ENCODE measurements around the gene MYO1D. TPM values are rescaled to one million over a fixed set of nuclear protein-coding genes. Genes with fewer than 3 reads are reported as not detected.
A peak's percentile ranks its signal among the peaks of the same experiment; 100 is the strongest.

MYO1D gene
- total RNA-seq, 2 experiments from 2014 or later, result 8.4 to 12.2 TPM

GRCh38 chr17:32773856-32774694 is 102.8 kb downstream of the MYO1D start:
- DNase-seq (no peak), ATAC-seq (no peak)
- H3K36me3 Mint-ChIP-seq, result no peaks in the 10 kb centered on the region
- peaks cover 3% of the 10 kb centered on the region for H3K4me1 Mint-ChIP-seq
- H3K9me3 Mint-ChIP-seq (ENCODE audit: low read depth), result no peaks in the 10 kb centered on the region
- no peaks in the 10 kb centered on the region for H3K27me3 Mint-ChIP-seq
- H3K4me3 Mint-ChIP-seq, result no peak overlapping the region
- CTCF ChIA-PET, result interaction anchor here (1.3 kb wide), 1 partner anchor 163 kb away, joined by 3 read pairs; no protein-coding TSS in a partner anchor
- H3K27ac Mint-ChIP-seq, result no peak overlapping the region

DNA sequence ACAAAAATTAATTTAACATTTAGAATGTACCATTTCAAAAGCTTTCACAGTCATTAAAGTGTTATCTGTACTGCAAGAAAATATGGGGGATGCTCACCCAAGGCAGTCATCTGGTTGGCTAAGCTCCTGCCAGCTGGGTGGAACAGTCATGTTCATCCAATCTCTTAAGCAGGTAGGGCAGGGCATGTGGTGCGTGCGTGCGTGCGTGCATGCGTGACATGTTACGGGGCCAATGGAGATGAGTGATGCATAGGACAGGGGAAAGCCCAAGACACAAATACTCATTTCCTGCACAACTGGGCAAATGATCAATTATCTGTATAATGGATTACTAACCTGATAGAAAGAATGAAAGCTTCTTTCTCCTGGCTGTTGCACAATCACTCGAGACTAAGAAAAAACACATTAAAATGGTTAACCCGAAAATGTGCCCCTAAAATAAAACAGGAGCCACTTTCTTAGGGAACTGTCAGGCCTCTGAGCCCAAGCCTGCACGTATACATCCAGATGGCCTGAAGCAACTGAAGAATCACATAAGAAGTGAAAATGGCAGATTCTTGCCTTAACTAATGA is 104.4 kb downstream of the MYO1D start:
- Mint-ChIP-seq H3K36me3 (no peaks in the 10 kb centered on the region), H3K27me3 (no peaks in the 10 kb centered on the region), H3K4me1 (peaks cover 3% of the 10 kb centered on the region), H3K4me3 (no peak overlapping the region), H3K9me3 (ENCODE audit: low read depth) (no peaks in the 10 kb centered on the region), H3K27ac (no peak overlapping the region)
- no peak for ATAC-seq
- no peak for DNase-seq
- CTCF ChIA-PET, result interaction anchor here (1.1 to 1.4 kb wide), 3 partner anchors 9 to 103 kb away, joined by 3 to 5 read pairs (median 4); no protein-coding TSS in a partner anchor

DNA sequence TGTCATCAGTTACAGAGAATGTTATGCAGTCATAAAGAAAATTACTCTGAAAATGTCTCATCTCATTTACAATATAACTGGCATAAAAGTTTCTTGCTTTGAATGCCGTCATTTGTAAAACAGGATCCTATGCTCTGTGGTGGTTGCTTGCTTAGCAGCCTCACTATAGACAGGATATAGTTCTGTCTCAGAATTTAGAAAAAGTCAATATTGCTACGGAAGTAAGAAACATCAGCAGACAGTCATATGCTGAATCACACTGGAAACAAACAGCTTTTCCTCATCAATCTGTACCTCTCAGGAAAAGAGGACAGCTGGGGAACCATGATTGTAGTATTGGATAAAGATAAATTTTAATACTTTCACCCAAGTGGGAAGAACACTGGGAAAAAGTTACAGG is 105.5 kb downstream of the MYO1D start:
- CTCF ChIA-PET, result interaction anchor here (1.2 to 2.4 kb wide), 5 partner anchors 12 to 183 kb away, joined by 3 to 11 read pairs (median 4); partner anchors contain the start of gene MYO1D
- ATAC-seq, result no peak

GRCh38 chr17:32769846-32770245 is 107.1 kb downstream of the MYO1D start:
- CTCF ChIA-PET, result interaction anchor here (0.8 to 2.4 kb wide), 5 partner anchors 13 to 307 kb away, joined by 3 to 11 read pairs (median 4); no protein-coding TSS in a partner anchor
- Mint-ChIP-seq H3K27me3 (no peaks in the 10 kb centered on the region), H3K9me3 (ENCODE audit: low read depth) (no peaks in the 10 kb centered on the region), H3K36me3 (no peaks in the 10 kb centered on the region), H3K27ac (no peak overlapping the region), H3K4me1 (peaks cover 3% of the 10 kb centered on the region), H3K4me3 (no peak overlapping the region)
- no peak for ATAC-seq
- DNase-seq, result no peak

More for the DNA sequence above, 105.5 kb downstream of the MYO1D start:
- no peak for DNase-seq
- H3K27me3 Mint-ChIP-seq, result no peaks in the 10 kb centered on the region
- no peak overlapping the region for H3K27ac Mint-ChIP-seq
- H3K36me3 Mint-ChIP-seq, result no peaks in the 10 kb centered on the region
- no peaks in the 10 kb centered on the region for H3K9me3 Mint-ChIP-seq (ENCODE audit: low read depth)
- peaks cover 3% of the 10 kb centered on the region for H3K4me1 Mint-ChIP-seq
- H3K4me3 Mint-ChIP-seq, result no peak overlapping the region

DNA sequence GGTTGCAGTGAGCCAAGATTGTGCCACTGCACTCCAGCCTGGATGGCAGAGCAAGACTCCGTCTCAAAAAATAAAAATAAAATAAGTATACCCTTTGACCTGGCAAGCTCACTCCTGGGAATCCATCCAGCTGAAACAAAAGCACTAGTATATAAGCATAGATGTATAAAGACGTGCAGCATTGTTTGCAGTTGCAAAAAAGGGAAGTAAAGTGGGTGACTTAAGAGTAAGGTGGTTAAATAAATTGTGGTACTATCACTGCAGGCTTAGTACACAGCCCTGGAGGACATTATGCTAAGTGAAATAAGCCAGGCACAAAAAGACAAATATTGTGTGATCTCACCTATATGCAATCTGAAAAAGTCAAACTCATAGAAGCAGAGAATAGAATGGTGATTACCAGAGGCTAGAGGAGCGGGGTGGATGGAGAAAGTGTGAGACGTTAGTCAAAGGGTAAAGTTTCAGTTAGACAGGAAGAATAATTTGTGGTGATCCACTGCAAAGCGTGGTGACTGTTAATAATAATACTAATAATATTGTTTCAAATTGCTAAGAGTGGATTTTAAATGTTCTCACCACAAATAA is 113.0 kb downstream of the MYO1D start:
- CTCF ChIA-PET, result no interaction called here
- no peak for ATAC-seq
- H3K27me3 Mint-ChIP-seq, result no peaks in the 10 kb centered on the region
- DNase-seq, result no peak
- H3K4me3 Mint-ChIP-seq, result no peak overlapping the region
- no peak overlapping the region for H3K27ac Mint-ChIP-seq
- peaks cover 6% of the 10 kb centered on the region for H3K4me1 Mint-ChIP-seq
- no peaks in the 10 kb centered on the region for H3K9me3 Mint-ChIP-seq (ENCODE audit: low read depth)
- no peaks in the 10 kb centered on the region for H3K36me3 Mint-ChIP-seq

DNA sequence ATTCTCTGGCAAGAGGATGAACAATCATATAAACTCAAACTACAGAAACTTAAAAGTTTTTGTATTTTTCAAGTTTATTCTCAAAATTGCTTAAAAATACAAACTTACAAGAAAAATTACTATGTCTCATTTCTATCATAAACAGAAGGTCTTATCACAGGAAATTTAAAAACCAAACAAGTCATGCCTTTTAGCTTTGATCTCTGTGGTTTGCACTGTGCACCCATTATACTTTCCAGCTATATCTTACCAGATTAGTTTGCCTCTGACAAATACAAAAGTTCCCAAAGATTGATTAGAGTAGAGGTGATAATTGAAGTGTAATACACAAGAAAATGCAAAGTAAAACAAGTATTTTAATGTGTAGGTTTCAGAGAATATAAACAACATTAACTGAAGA is 117.4 kb downstream of the MYO1D start:
- CTCF ChIA-PET, result interaction anchor here (1.0 to 1.2 kb wide), 3 partner anchors 12 to 118 kb away, joined by 3 read pairs; partner anchors contain the start of gene MYO1D
- Mint-ChIP-seq H3K4me3 (no peak overlapping the region), H3K36me3 (no peaks in the 10 kb centered on the region), H3K9me3 (ENCODE audit: low read depth) (no peaks in the 10 kb centered on the region), H3K27me3 (no peaks in the 10 kb centered on the region), H3K27ac (no peak overlapping the region), H3K4me1 (peaks cover 6% of the 10 kb centered on the region)
- ATAC-seq (no peak), DNase-seq (no peak)

GRCh38 chr17:32757963-32758362 is 119.0 kb downstream of the MYO1D start:
- Mint-ChIP-seq H3K27ac (no peak overlapping the region), H3K36me3 (no peaks in the 10 kb centered on the region), H3K27me3 (no peaks in the 10 kb centered on the region), H3K4me1 (peaks cover 6% of the 10 kb centered on the region), H3K4me3 (no peak overlapping the region), H3K9me3 (ENCODE audit: low read depth) (no peaks in the 10 kb centered on the region)
- ATAC-seq, result no peak
- no peak for DNase-seq
- CTCF ChIA-PET, result interaction anchor here (1.2 to 1.9 kb wide), 4 partner anchors 9 to 297 kb away, joined by 3 to 14 read pairs (median 4); no protein-coding TSS in a partner anchor

GRCh38 chr17:32756696-32757095 is 120.2 kb downstream of the MYO1D start:
- Mint-ChIP-seq H3K27me3 (no peaks in the 10 kb centered on the region), H3K27ac (no peak overlapping the region), H3K4me1 (peaks cover 6% of the 10 kb centered on the region), H3K36me3 (no peaks in the 10 kb centered on the region), H3K9me3 (ENCODE audit: low read depth) (no peaks in the 10 kb centered on the region), H3K4me3 (no peak overlapping the region)
- DNase-seq, result no peak
- CTCF ChIA-PET, result interaction anchor here (0.6 to 1.9 kb wide), 6 partner anchors 9 to 294 kb away, joined by 3 to 14 read pairs (median 4); no protein-coding TSS in a partner anchor
- no peak for ATAC-seq

DNA sequence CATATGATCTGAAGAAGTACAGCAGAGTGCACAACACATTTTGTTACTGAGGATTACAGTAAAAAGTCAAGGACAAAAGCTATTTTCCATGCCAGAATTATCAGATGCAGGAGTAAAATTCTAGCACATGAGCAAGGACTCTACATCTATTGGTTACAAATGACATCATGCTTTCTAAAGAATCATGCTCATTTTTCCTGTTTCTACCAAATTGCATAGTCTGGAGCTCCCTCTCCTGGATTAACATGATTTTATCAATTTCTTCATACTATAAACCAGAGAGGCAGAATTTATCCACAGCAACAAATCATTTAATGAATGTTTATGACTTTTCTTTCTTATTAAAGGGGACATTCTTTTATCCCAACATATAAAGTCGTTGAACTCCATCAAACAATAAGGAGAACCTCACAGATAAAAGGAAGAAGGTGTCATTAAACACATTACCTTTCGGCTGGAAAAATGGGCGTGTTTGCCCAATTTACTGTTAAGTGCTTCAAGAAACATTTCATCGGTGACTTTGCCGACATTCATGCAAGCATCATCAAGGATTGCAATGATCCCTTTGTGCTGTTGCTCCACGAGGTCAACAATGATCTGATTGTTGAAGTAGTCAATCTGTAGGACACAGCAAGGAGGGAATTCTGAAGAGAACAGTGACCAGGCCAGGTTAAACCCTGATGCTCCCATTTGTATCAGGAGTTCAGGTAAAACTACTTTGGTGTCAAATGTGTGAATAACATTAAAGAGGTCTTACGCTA is 121.7 kb downstream of the MYO1D start:
- Mint-ChIP-seq H3K4me3 (no peak overlapping the region), H3K27me3 (no peaks in the 10 kb centered on the region), H3K36me3 (no peaks in the 10 kb centered on the region), H3K9me3 (ENCODE audit: low read depth) (no peaks in the 10 kb centered on the region), H3K4me1 (peaks cover 6% of the 10 kb centered on the region), H3K27ac (no peak overlapping the region)
- CTCF ChIA-PET, result interaction anchor here (0.7 to 1.7 kb wide), 8 partner anchors 10 to 293 kb away, joined by 3 to 10 read pairs (median 3); partner anchors contain the start of gene MYO1D
- ATAC-seq, result peak; percentile 51
- DNase-seq, result no peak

- CTCF ChIA-PET, result interaction anchor here (1.2 kb wide), 1 partner anchor 291 kb away, joined by 4 read pairs; no protein-coding TSS in a partner anchor
- no peak overlapping the region for H3K4me3 Mint-ChIP-seq
- no peaks in the 10 kb centered on the region for H3K4me1 Mint-ChIP-seq
- no peak overlapping the region for H3K27ac Mint-ChIP-seq
- ATAC-seq, result no peak
- H3K36me3 Mint-ChIP-seq, result no peaks in the 10 kb centered on the region
- DNase-seq, result no peak
- H3K27me3 Mint-ChIP-seq, result no peaks in the 10 kb centered on the region
- no peaks in the 10 kb centered on the region for H3K9me3 Mint-ChIP-seq (ENCODE audit: low read depth)
Observed at GRCh38 chr17:32752934-32753333, 124.0 kb downstream of the MYO1D start.

DNA sequence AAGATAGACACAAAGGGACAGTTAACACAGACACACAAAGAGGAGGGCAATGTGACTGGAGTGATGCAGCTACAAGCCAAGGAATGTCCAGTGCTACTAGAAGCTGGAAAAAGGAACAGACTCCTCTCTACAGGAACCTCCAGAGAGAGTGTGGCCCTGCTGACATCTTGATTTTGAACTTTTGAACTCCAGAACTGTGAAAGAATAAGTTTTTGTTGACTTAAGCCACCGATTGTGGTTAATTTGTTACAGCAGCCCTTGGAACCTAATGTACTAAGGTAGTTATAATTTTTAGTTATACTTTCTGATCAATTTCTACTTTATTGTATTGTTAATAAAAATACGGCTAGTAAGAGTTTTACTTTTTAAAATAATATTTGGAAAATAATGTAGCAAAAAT is 129.1 kb downstream of the MYO1D start:
- Mint-ChIP-seq H3K9me3 (ENCODE audit: low read depth) (no peaks in the 10 kb centered on the region), H3K27me3 (no peaks in the 10 kb centered on the region), H3K4me3 (no peak overlapping the region), H3K36me3 (no peaks in the 10 kb centered on the region), H3K27ac (no peak overlapping the region), H3K4me1 (no peaks in the 10 kb centered on the region)
- DNase-seq (no peak), ATAC-seq (no peak)
- CTCF ChIA-PET, result interaction anchor here (0.7 to 1.6 kb wide), 4 partner anchors 11 to 286 kb away, joined by 3 read pairs; no protein-coding TSS in a partner anchor

DNA sequence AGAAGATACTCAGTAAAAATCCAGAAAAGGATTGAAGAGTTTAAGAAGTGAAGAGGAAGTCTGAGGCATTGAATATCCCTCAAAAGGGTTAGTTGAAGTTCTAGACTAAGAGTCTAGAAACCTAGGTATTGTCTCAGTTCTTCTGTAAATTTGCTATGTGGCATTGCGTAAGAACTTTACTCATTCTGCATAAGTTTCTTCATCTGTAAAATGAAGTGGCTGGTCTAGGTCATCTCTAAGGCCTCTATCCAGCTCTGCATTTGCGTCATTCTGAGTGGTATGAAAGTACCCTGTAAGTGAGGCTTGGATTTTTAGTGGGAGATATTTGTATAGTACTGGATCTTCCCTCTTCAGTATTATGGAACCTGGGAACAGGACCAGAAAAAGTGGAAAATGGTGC is 130.2 kb downstream of the MYO1D start:
- Mint-ChIP-seq H3K4me1 (no peaks in the 10 kb centered on the region), H3K27ac (no peak overlapping the region), H3K9me3 (ENCODE audit: low read depth) (no peaks in the 10 kb centered on the region), H3K4me3 (no peak overlapping the region), H3K27me3 (no peaks in the 10 kb centered on the region), H3K36me3 (no peaks in the 10 kb centered on the region)
- ATAC-seq (no peak), DNase-seq (no peak)
- CTCF ChIA-PET, result interaction anchor here (1.2 kb wide), 1 partner anchor 12 kb away, joined by 3 read pairs; no protein-coding TSS in a partner anchor

- Mint-ChIP-seq H3K4me1 (no peaks in the 10 kb centered on the region), H3K27ac (no peak overlapping the region), H3K27me3 (no peaks in the 10 kb centered on the region), H3K4me3 (no peak overlapping the region), H3K36me3 (no peaks in the 10 kb centered on the region), H3K9me3 (ENCODE audit: low read depth) (no peaks in the 10 kb centered on the region)
- CTCF ChIA-PET, result no interaction called here
- ATAC-seq (no peak), DNase-seq (no peak)
Observed at GRCh38 chr17:32746280-32746679, 130.6 kb downstream of the MYO1D start.
